HEK293 (cell line): ENCODE results near the gene GBX2.

Experiments used
- CTCF ChIA-PET: fragments of 350-600 bp; formaldehyde crosslinking; extraction: SDS; loops from one replicate; lab custom pipeline; 2021; ENCODE audit warnings: antibody characterized with exemption; lab: Yijun Ruan, JAX
- POLR2A ChIA-PET: fragments of 300-600 bp; formaldehyde crosslinking; extraction: SDS; loops from one replicate; lab custom pipeline; 2020; ENCODE audit warnings: antibody characterized with exemption, inconsistent platforms; lab: Yijun Ruan, JAX
- H3K27ac ChIP-seq: fragments of 200-500 bp; sonication (Bioruptor generic); 2 replicates; pipeline ENCODE4 v1.5.1; 2014; ENCODE audit warnings: low read depth, low read length, control low read depth, inconsistent platforms; ENCODE audit errors: extremely low read depth
- H3K36me3 ChIP-seq, 2 experiments: fragments of 200-500 bp in 1 of 2; sonication (Bioruptor generic) in 1 of 2; 1 replicate in 1 of 2; 2 replicates in 1 of 2; pipeline ENCODE4 v1.5.1; 2014 to 2017; ENCODE audit warnings: inconsistent platforms in 2 of 2, low read length in 2 of 2; ENCODE audit not compliant: control insufficient read depth in 2 of 2, insufficient read depth in 1 of 2
- H3K4me1 ChIP-seq: fragments of 200-500 bp; sonication (Bioruptor generic); 2 replicates; pipeline ENCODE4 v1.5.1; 2014; ENCODE audit warnings: mild to moderate bottlenecking, low read length, inconsistent platforms; ENCODE audit not compliant: control insufficient read depth, insufficient read depth
- H3K4me3 ChIP-seq: 2 replicates; pipeline ENCODE4 v1.5.1; 2011; ENCODE audit warnings: low read depth, mild to moderate bottlenecking, control low read depth, low read length, moderate library complexity
- H3K9me3 ChIP-seq: fragments of 200-500 bp; sonication (Bioruptor generic); 2 replicates; pipeline ENCODE4 v1.5.1; 2014; ENCODE audit warnings: low read depth, low read length, inconsistent platforms; ENCODE audit not compliant: control insufficient read depth, insufficient read depth
- GLIS2 ChIP-seq: fragments of 450-650 bp; formaldehyde crosslinking; IDR thresholded peaks from 2 replicates; pipeline ENCODE4 v1.5.1; 2016; ENCODE audit warnings: missing biosample characterization, missing genetic modification characterization
- KLF9 ChIP-seq: fragments of 450-650 bp; formaldehyde crosslinking; IDR thresholded peaks from 2 replicates; pipeline ENCODE4 v1.5.1; 2016; ENCODE audit warnings: missing biosample characterization, missing genetic modification characterization, low read depth
- TRIM28 ChIP-seq: IDR thresholded peaks from 2 replicates; pipeline ENCODE4 v1.6.1; 2011; ENCODE audit warnings: low read length, control low read depth, borderline replicate concordance
- WT1 ChIP-seq: fragments of 450-650 bp; formaldehyde crosslinking; IDR thresholded peaks from 2 replicates; pipeline ENCODE4 v1.5.1; 2016; ENCODE audit warnings: missing biosample characterization, missing genetic modification characterization
- ZBTB11 ChIP-seq: fragments of 450-650 bp; formaldehyde crosslinking; conservative IDR thresholded peaks from 2 replicates; pipeline ENCODE4 v1.5.1; 2016; ENCODE audit warnings: low read depth, missing biosample characterization, missing genetic modification characterization
- ZBTB21 ChIP-seq: fragments of 450-650 bp; formaldehyde crosslinking; IDR thresholded peaks from 2 replicates; pipeline ENCODE4 v1.5.1; 2017; ENCODE audit warnings: missing biosample characterization, missing genetic modification characterization
- ZBTB8A ChIP-seq: fragments of 450-650 bp; formaldehyde crosslinking; IDR thresholded peaks from 2 replicates; pipeline ENCODE4 v1.5.1; 2016; ENCODE audit warnings: missing biosample characterization, missing genetic modification characterization
- ZNF121 ChIP-seq: fragments of 450-650 bp; formaldehyde crosslinking; IDR thresholded peaks from 2 replicates; pipeline ENCODE4 v1.5.1; 2016; ENCODE audit warnings: missing biosample characterization, missing genetic modification characterization
- ZNF140 ChIP-seq: fragments of 450-650 bp; formaldehyde crosslinking; IDR thresholded peaks from 2 replicates; pipeline ENCODE4 v1.5.1; 2016; ENCODE audit warnings: missing biosample characterization, missing genetic modification characterization
- ZNF157 ChIP-seq: fragments of 450-650 bp; formaldehyde crosslinking; IDR thresholded peaks from 2 replicates; pipeline ENCODE4 v1.5.1; 2016; ENCODE audit warnings: missing biosample characterization, missing genetic modification characterization
- ZNF221 ChIP-seq: fragments of 450-650 bp; formaldehyde crosslinking; IDR thresholded peaks from 2 replicates; pipeline ENCODE4 v1.5.1; 2017; ENCODE audit warnings: missing biosample characterization, missing genetic modification characterization, borderline replicate concordance
- ZNF223 ChIP-seq: fragments of 450-650 bp; formaldehyde crosslinking; IDR thresholded peaks from 2 replicates; pipeline ENCODE4 v1.5.1; 2016; ENCODE audit warnings: missing biosample characterization, missing genetic modification characterization
- ZNF248 ChIP-seq: fragments of 450-650 bp; formaldehyde crosslinking; IDR thresholded peaks from 2 replicates; pipeline ENCODE4 v1.5.1; 2017; ENCODE audit warnings: missing biosample characterization, missing genetic modification characterization
- ZNF266 ChIP-seq: fragments of 450-650 bp; formaldehyde crosslinking; IDR thresholded peaks from 2 replicates; pipeline ENCODE4 v1.5.1; 2016; ENCODE audit warnings: missing biosample characterization, missing genetic modification characterization, low read depth
- ZNF292 ChIP-seq: fragments of 450-650 bp; formaldehyde crosslinking; IDR thresholded peaks from 2 replicates; pipeline ENCODE4 v1.5.1; 2016; ENCODE audit warnings: low read depth, missing biosample characterization, missing genetic modification characterization, borderline replicate concordance
- ZNF473 ChIP-seq: fragments of 450-650 bp; formaldehyde crosslinking; IDR thresholded peaks from 2 replicates; pipeline ENCODE4 v1.5.1; 2017; ENCODE audit warnings: missing biosample characterization, missing genetic modification characterization
- ZNF488 ChIP-seq: fragments of 450-650 bp; formaldehyde crosslinking; IDR thresholded peaks from 2 replicates; pipeline ENCODE4 v1.5.1; 2016; ENCODE audit warnings: missing biosample characterization, missing genetic modification characterization
- ZNF518A ChIP-seq: fragments of 450-650 bp; formaldehyde crosslinking; conservative IDR thresholded peaks from 2 replicates; pipeline ENCODE4 v1.5.1; 2016; ENCODE audit warnings: low read depth, missing biosample characterization, missing genetic modification characterization
- ZNF529 ChIP-seq: fragments of 450-650 bp; formaldehyde crosslinking; IDR thresholded peaks from 2 replicates; pipeline ENCODE4 v1.5.1; 2017; ENCODE audit warnings: missing genetic modification characterization, missing biosample characterization; ENCODE audit not compliant: insufficient replicate concordance
- ZNF530 ChIP-seq: fragments of 450-650 bp; formaldehyde crosslinking; IDR thresholded peaks from 2 replicates; pipeline ENCODE4 v1.5.1; 2016; ENCODE audit warnings: low read depth, missing biosample characterization, missing genetic modification characterization
- ZNF585B ChIP-seq: fragments of 450-650 bp; formaldehyde crosslinking; IDR thresholded peaks from 2 replicates; pipeline ENCODE4 v1.5.1; 2016; ENCODE audit warnings: missing biosample characterization, missing genetic modification characterization
- ZNF623 ChIP-seq: fragments of 450-650 bp; formaldehyde crosslinking; IDR thresholded peaks from 2 replicates; pipeline ENCODE4 v1.5.1; 2016; ENCODE audit warnings: missing biosample characterization, missing genetic modification characterization
- ZSCAN16 ChIP-seq: fragments of 450-650 bp; formaldehyde crosslinking; IDR thresholded peaks from 2 replicates; pipeline ENCODE4 v1.5.1; 2016; ENCODE audit warnings: missing biosample characterization, missing genetic modification characterization

Gene GBX2

GRCh38 chr2:236171680-236172254 is 3.6 kb upstream of the GBX2 start:
- no peak overlapping the region for H3K4me3 ChIP-seq

GRCh38 chr2:236171181-236171679 is 3.0 kb upstream of the GBX2 start:
- Histone ChIP-seq H3K9me3 (no peaks in the 10 kb centered on the region), H3K4me1 (peaks cover 3% of the 10 kb centered on the region), H3K27ac (no peak overlapping the region), H3K36me3 (peaks cover 0 to 11% of the 10 kb centered on the region in 2 experiments; a peak in 1 of 3 replicates), H3K4me3 (no peak overlapping the region)
- POLR2A ChIA-PET, result no interaction called here
- CTCF ChIA-PET, result interaction anchor here (1.5 to 2.2 kb wide), 3 partner anchors 10 to 405 kb away, joined by 5 to 13 read pairs (median 8); no protein-coding TSS in a partner anchor
- no peak for TF ChIP-seq ZNF248 (tag by site-specific recombination)
- TF ChIP-seq ZNF473 (tag by site-specific recombination), result no peak
- no peak for TF ChIP-seq KLF9 (tag by site-specific recombination)

More at GRCh38 chr2:236171680-236172254, 3.6 kb upstream of the GBX2 start:
- ChIA-PET POLR2A (no interaction called here), CTCF (interaction anchor here (0.7 to 2.2 kb wide), 4 partner anchors 9 to 406 kb away, joined by 3 to 13 read pairs (median 6); no protein-coding TSS in a partner anchor)
- no peaks in the 10 kb centered on the region for H3K9me3 ChIP-seq
- TF ChIP-seq TRIM28 (no peak), ZBTB21 (tag by site-specific recombination) (no peak), ZNF529 (no peak), ZNF585B (no peak), GLIS2 (tag by site-specific recombination) (no peak), ZNF223 (tag by site-specific recombination) (no peak), ZNF623 (no peak), ZBTB8A (tag by site-specific recombination) (no peak), ZNF140 (tag by site-specific recombination) (no peak), ZNF221 (tag by site-specific recombination) (no peak), ZNF292 (no peak), ZNF266 (tag by site-specific recombination) (no peak), ZNF121 (tag by site-specific recombination) (no peak), ZNF488 (tag by site-specific recombination) (no peak)
- TF ChIP-seq, all 188 proteins: peak for 0
- Histone ChIP-seq H3K27ac (no peak overlapping the region), H3K36me3 (peaks cover 0 to 11% of the 10 kb centered on the region in 2 experiments; a peak in 1 of 3 replicates), H3K4me1 (peaks cover 3% of the 10 kb centered on the region)

- H3K4me1 ChIP-seq, result peaks cover 2% of the 10 kb centered on the region
- no peak overlapping the region for H3K27ac ChIP-seq
- CTCF ChIA-PET, result interaction anchor here (1.5 to 2.2 kb wide), 3 partner anchors 10 to 405 kb away, joined by 5 to 13 read pairs (median 8); no protein-coding TSS in a partner anchor
- H3K36me3 ChIP-seq, result peaks cover 0 to 16% of the 10 kb centered on the region in 2 experiments; a peak in 1 of 3 replicates
- no peak overlapping the region for H3K4me3 ChIP-seq
- POLR2A ChIA-PET, result no interaction called here
- no peaks in the 10 kb centered on the region for H3K9me3 ChIP-seq
- no peak for TF ChIP-seq ZNF530 (tag by site-specific recombination)
- no peak for TF ChIP-seq ZSCAN16 (tag by site-specific recombination)
- no peak for TF ChIP-seq ZBTB11 (tag by site-specific recombination)
- no peak for TF ChIP-seq ZNF518A (tag by site-specific recombination)
- no peak for TF ChIP-seq WT1 (tag by site-specific recombination)
- TF ChIP-seq ZNF623, result no peak
- TF ChIP-seq ZNF157, result no peak
Observed at GRCh38 chr2:236170590-236171165, 2.5 kb upstream of the GBX2 start.
